Vagina (tissue), 2 donors: Measurements from ENCODE around the gene ERO1B. TPM values are rescaled to one million over a fixed set of nuclear protein-coding genes. Genes with fewer than 3 reads are reported as not detected.

Experiments
- DNase-seq, 2 donors: peaks; one replicate each; pipeline ENCODE4 v3.0.0-alpha.2; 2017; ENCODE audit errors: extremely low spot score in 2 of 2
- H3K27ac ChIP-seq: fragments of 200-600 bp; sonication (generic); one replicate; pipeline ENCODE4 v1.5.1; 2019
- H3K27me3 ChIP-seq: fragments of 200-600 bp; sonication (generic); one replicate; pipeline ENCODE4 v1.5.1; 2019
- H3K36me3 ChIP-seq, 2 donors: fragments of 200-600 bp; sonication (generic); one replicate each; pipeline ENCODE4 v1.5.1; 2017 to 2019
- H3K4me1 ChIP-seq: fragments of 200-600 bp; sonication (generic); one replicate; pipeline ENCODE4 v1.5.1; 2019
- H3K4me3 ChIP-seq, 2 donors: fragments of 200-600 bp; sonication (generic); 1 replicate in 1 of 2; 2 replicates in 1 of 2; pipeline ENCODE4 v1.5.1; 2016 to 2019
- H3K9me3 ChIP-seq: fragments of 200-600 bp; sonication (generic); one replicate; pipeline ENCODE4 v1.5.1; 2019
- POLR2A ChIP-seq, 2 donors: fragments of 450-650 bp; IDR thresholded peaks; one replicate each; pipeline ENCODE4 v1.6.1; 2017; ENCODE audit warnings: antibody characterized with exemption in 2 of 2, mild to moderate bottlenecking in 2 of 2, moderate library complexity in 2 of 2
- POLR2AphosphoS5 ChIP-seq, 2 donors: sonication (generic); formaldehyde crosslinking; IDR thresholded peaks; one replicate each; pipeline ENCODE4 v1.9.0; 2017; ENCODE audit warnings: antibody characterized with exemption in 2 of 2, mild to moderate bottlenecking in 2 of 2, low read depth in 1 of 2; ENCODE audit not compliant: insufficient read depth in 1 of 2
- intact Hi-C: fragments of 100-400 bp; cut with DNase I; formaldehyde crosslinking; loops from one replicate; pipeline ENCODE4 v1.15.1; 2023
- total RNA-seq: library from RNA; depleted of rRNA; stranded (reverse); fragments of >200 nt; gene quantifications from one replicate; pipeline ENCODE4 v1.2.3, GENCODE V29; 2016
- TF ChIP-seq, protein P1 (sequence below), 3 experiments: fragments of 450-650 bp in 2 of 3; fragments of 200-600 bp in 1 of 3; sonication (generic) in 1 of 3; IDR thresholded peaks; one replicate each; pipeline ENCODE4 v1.5.1; 2017 to 2019; ENCODE audit warnings: antibody characterized with exemption in 3 of 3, mild to moderate bottlenecking in 2 of 3, moderate library complexity in 2 of 3

ERO1B gene
- total RNA-seq, 1 donor from 2014 or later, result 10.3 TPM

DNA sequence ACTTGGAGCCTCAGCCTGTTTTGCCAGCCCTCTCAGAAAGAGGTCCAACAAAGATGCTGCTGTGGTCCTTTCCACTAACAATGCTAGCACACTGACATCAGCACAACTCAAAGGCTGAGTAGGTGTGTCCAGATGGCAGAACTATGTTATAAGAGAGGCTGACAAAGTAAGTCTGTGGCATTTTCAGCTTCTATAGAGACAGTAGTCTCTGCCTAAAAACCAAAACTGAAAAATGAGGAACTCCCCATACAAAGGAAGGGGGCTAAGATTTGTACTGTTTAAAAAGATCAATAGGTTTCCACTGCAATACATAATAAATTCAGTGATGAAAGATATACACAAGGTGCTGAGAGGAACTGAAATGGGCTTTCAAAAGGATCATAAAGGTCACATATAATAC is 12.3 kb downstream of the ERO1B start:
- no peaks in the 10 kb centered on the region for H3K36me3 ChIP-seq
- no peaks in the 10 kb centered on the region for H3K9me3 ChIP-seq
- intact Hi-C loops, result no loop called here

DNA sequence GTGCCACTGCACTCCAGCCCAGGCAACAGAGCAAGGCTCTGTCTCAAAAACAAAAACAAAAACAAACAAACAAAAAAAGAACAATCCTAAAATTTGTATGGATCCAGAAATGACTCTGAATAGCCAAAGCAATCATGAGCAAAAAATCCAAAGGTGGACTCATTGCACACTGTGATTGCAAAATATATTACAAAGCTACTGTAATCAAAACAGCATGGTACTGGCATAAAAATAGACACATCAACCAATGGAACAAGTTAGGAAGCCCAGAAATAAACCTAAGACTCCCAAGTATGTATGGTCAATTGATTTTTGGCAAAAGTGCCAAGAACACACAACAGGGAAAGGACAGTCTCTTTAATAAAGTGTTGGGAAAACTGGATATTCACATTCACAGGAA is 19.9 kb downstream of the ERO1B start:
- no peak for TF ChIP-seq POLR2AphosphoS5 (IDR thresholded peaks at IDR 0.05; ENCODE audit: insufficient read depth in 1 of 2, low read depth in 1 of 2)
- no peak for TF ChIP-seq POLR2A (IDR thresholded peaks at IDR 0.05)
- TF ChIP-seq, protein P1, sequence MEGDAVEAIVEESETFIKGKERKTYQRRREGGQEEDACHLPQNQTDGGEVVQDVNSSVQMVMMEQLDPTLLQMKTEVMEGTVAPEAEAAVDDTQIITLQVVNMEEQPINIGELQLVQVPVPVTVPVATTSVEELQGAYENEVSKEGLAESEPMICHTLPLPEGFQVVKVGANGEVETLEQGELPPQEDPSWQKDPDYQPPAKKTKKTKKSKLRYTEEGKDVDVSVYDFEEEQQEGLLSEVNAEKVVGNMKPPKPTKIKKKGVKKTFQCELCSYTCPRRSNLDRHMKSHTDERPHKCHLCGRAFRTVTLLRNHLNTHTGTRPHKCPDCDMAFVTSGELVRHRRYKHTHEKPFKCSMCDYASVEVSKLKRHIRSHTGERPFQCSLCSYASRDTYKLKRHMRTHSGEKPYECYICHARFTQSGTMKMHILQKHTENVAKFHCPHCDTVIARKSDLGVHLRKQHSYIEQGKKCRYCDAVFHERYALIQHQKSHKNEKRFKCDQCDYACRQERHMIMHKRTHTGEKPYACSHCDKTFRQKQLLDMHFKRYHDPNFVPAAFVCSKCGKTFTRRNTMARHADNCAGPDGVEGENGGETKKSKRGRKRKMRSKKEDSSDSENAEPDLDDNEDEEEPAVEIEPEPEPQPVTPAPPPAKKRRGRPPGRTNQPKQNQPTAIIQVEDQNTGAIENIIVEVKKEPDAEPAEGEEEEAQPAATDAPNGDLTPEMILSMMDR (IDR thresholded peaks at IDR 0.05), result no peak

More for the DNA sequence above, 12.3 kb downstream of the ERO1B start:
- Histone ChIP-seq H3K4me3 (no peak overlapping the region), H3K4me1 (no peaks in the 10 kb centered on the region), H3K27ac (no peak overlapping the region), H3K27me3 (no peaks in the 10 kb centered on the region)
- no peak for DNase-seq
- TF ChIP-seq, protein P1 (IDR thresholded peaks at IDR 0.05), result no peak
- TF ChIP-seq POLR2AphosphoS5 (IDR thresholded peaks at IDR 0.05; ENCODE audit: insufficient read depth in 1 of 2, low read depth in 1 of 2) (no peak), POLR2A (IDR thresholded peaks at IDR 0.05) (no peak)

GRCh38 chr1:236261033-236261432 is 20.7 kb downstream of the ERO1B start:
- Histone ChIP-seq H3K36me3 (no peaks in the 10 kb centered on the region), H3K4me1 (no peaks in the 10 kb centered on the region), H3K9me3 (peaks cover 16% of the 10 kb centered on the region), H3K27me3 (no peaks in the 10 kb centered on the region), H3K4me3 (no peak overlapping the region), H3K27ac (no peak overlapping the region)
- no peak for DNase-seq
- intact Hi-C loops, result no loop called here
- TF ChIP-seq, protein P1 (IDR thresholded peaks at IDR 0.05), result no peak
- TF ChIP-seq POLR2A (IDR thresholded peaks at IDR 0.05) (no peak), POLR2AphosphoS5 (IDR thresholded peaks at IDR 0.05; ENCODE audit: insufficient read depth in 1 of 2, low read depth in 1 of 2) (no peak)

More for the DNA sequence above, 19.9 kb downstream of the ERO1B start:
- H3K4me3 ChIP-seq, result no peak overlapping the region
- no peak for DNase-seq
- intact Hi-C loops, result no loop called here
- H3K27me3 ChIP-seq, result no peaks in the 10 kb centered on the region
- no peaks in the 10 kb centered on the region for H3K36me3 ChIP-seq
- H3K4me1 ChIP-seq, result no peaks in the 10 kb centered on the region
- H3K9me3 ChIP-seq, result peaks cover 16% of the 10 kb centered on the region
- no peak overlapping the region for H3K27ac ChIP-seq

DNA sequence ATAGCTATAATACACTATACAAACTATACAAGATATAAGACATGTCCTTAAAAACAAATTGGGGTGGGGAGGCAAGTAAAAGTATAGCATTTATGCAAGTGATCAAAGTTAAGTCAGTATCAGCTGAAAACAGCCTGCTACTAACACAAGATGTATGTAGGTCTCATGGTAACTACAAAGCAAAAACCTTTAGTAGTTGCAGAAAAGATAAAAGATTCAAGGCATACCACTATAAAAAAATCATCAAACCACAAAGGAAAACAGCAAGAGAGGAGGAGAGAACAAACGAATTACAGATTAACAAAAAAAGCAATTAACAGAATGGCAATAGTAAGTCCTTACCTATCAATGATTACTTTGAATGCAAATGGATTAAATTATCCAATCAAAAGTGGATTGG is 22.7 kb downstream of the ERO1B start:
- H3K4me3 ChIP-seq, result no peak overlapping the region
- intact Hi-C loops, result no loop called here
- peaks cover 16% of the 10 kb centered on the region for H3K9me3 ChIP-seq
- H3K36me3 ChIP-seq, result no peaks in the 10 kb centered on the region
- TF ChIP-seq, protein P1 (IDR thresholded peaks at IDR 0.05), result no peak
- TF ChIP-seq POLR2A (IDR thresholded peaks at IDR 0.05) (no peak), POLR2AphosphoS5 (IDR thresholded peaks at IDR 0.05; ENCODE audit: insufficient read depth in 1 of 2, low read depth in 1 of 2) (no peak)
- DNase-seq, result no peak
- H3K4me1 ChIP-seq, result no peaks in the 10 kb centered on the region
- H3K27me3 ChIP-seq, result no peaks in the 10 kb centered on the region
- H3K27ac ChIP-seq, result no peak overlapping the region

DNA sequence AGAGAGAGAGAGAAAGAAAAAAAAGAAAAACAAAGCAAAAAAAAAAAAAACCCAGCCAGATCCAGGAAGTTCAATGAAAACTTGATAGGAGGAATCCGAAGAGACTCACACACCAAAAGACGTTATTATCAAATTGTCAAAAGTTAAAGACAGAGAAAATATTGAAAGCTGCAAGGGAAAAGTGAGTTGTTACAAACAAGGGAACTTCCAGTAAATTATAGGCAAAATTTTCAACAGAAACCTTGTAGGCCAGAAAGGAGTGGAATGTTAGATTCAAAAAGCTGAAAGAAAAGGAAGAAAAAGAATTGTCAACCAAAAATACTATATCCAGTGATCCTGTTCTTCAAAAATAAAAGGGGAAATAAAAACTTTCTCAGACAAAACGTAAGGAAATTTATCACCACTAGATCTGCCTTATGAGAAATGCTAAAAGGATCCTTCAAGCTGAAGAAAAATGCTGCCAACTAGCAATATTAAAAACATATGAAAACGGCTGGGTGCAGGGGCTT is 23.6 kb downstream of the ERO1B start:
- Histone ChIP-seq H3K27me3 (no peaks in the 10 kb centered on the region), H3K27ac (no peak overlapping the region), H3K4me3 (no peak overlapping the region), H3K9me3 (peaks cover 16% of the 10 kb centered on the region), H3K36me3 (no peaks in the 10 kb centered on the region), H3K4me1 (no peaks in the 10 kb centered on the region)
- intact Hi-C loops, result no loop called here
- DNase-seq, result no peak
- TF ChIP-seq POLR2A (IDR thresholded peaks at IDR 0.05) (no peak), POLR2AphosphoS5 (IDR thresholded peaks at IDR 0.05; ENCODE audit: insufficient read depth in 1 of 2, low read depth in 1 of 2) (no peak)
- TF ChIP-seq, protein P1 (IDR thresholded peaks at IDR 0.05), result no peak
